Transverse colon (tissue), 4 donors: ENCODE data around the gene CHST6. TPM values are rescaled to one million over a fixed set of nuclear protein-coding genes. Genes with fewer than 3 reads are reported as not detected.

Experiments
- DNase-seq: peaks from one replicate; pipeline ENCODE4 v3.0.0-alpha.2; 2019
- H3K27ac ChIP-seq, 4 donors: fragments of 200-600 bp; sonication (generic); 2 replicates each; pipeline ENCODE4 v1.5.1; 2016 to 2018; ENCODE audit warnings: inconsistent platforms in 4 of 4
- H3K27me3 ChIP-seq: fragments of 200-600 bp; sonication (generic); 2 replicates; pipeline ENCODE4 v1.5.1; 2017; ENCODE audit warnings: inconsistent platforms
- H3K36me3 ChIP-seq, 4 donors: fragments of 200-600 bp; sonication (generic); 2 replicates each; pipeline ENCODE4 v1.5.1; 2017 to 2019; ENCODE audit warnings: inconsistent platforms in 4 of 4
- H3K4me1 ChIP-seq, 4 donors: fragments of 200-600 bp; sonication (generic); 2 replicates each; pipeline ENCODE4 v1.5.1; 2017 to 2020; ENCODE audit warnings: inconsistent platforms in 4 of 4
- H3K4me3 ChIP-seq, 4 donors: fragments of 200-600 bp; sonication (generic); 1 replicate in 1 of 4; 2 replicates in 3 of 4; pipeline versions ENCODE4 v1.5.1 to v1.6.1; 2017 to 2019; ENCODE audit warnings: inconsistent platforms in 4 of 4
- H3K9me3 ChIP-seq, 2 donors: fragments of 200-600 bp; sonication (generic); 2 replicates each; pipeline ENCODE4 v1.5.1; 2017 to 2019; ENCODE audit warnings: inconsistent platforms in 2 of 2
- EP300 ChIP-seq: sonication (generic); formaldehyde crosslinking; IDR thresholded peaks from one replicate; pipeline ENCODE4 v1.6.1; 2017; ENCODE audit warnings: antibody characterized with exemption, low read depth
- POLR2A ChIP-seq: fragments of 450-650 bp; IDR thresholded peaks from one replicate; pipeline ENCODE4 v1.6.1; 2016; ENCODE audit warnings: antibody characterized with exemption, mild to moderate bottlenecking, moderate library complexity
- POLR2AphosphoS5 ChIP-seq, 3 donors: sonication (generic); formaldehyde crosslinking; IDR thresholded peaks; one replicate each; pipeline ENCODE4 v1.6.1; 2016; ENCODE audit warnings: antibody characterized with exemption in 3 of 3
- WGBS, 2 donors: methylation state at CpG; one replicate each; pipeline ENCODE4 v1.1.5; 2018; ENCODE audit warnings: low coverage in 1 of 2; 5-methylcytosine and 5-hydroxymethylcytosine counted together
- in situ Hi-C, 4 donors: fragments of 200-750 bp; cut with MboI; loops; one replicate each; pipeline versions ENCODE4 v1.15.0 to v1.15.1; 2017; ENCODE audit warnings: low sequenced_read_pairs in 3 of 4, low pct_ligation_motif_present in 1 of 4, low pct_unique_long_range_greater_than_20kb in 1 of 4
- intact Hi-C: fragments of 100-400 bp; cut with DNase I; formaldehyde crosslinking; loops from one replicate; pipeline ENCODE4 v1.15.1; 2023; ENCODE audit warnings: low total_unique reads
- total RNA-seq, 4 donors: library from RNA; depleted of rRNA; stranded (reverse); fragments of >200 nt; gene quantifications; one replicate each; pipeline ENCODE4 v1.1.0, GENCODE V29; 2016
- TF ChIP-seq, protein P1 (sequence below), 5 experiments: fragments of 200-600 bp in 3 of 5; fragments of 450-650 bp in 2 of 5; sonication (generic) in 3 of 5; IDR thresholded peaks; 1 replicate in 2 of 5; 2 replicates in 3 of 5; pipeline ENCODE4 v1.5.1; 2016 to 2017; ENCODE audit warnings: antibody characterized with exemption in 5 of 5, inconsistent platforms in 3 of 5, mild to moderate bottlenecking in 2 of 5, moderate library complexity in 1 of 5

Gene CHST6
- total RNA-seq, 4 donors from 2014 or later, result 1.7 to 3.7 (median 2.9) TPM

DNA sequence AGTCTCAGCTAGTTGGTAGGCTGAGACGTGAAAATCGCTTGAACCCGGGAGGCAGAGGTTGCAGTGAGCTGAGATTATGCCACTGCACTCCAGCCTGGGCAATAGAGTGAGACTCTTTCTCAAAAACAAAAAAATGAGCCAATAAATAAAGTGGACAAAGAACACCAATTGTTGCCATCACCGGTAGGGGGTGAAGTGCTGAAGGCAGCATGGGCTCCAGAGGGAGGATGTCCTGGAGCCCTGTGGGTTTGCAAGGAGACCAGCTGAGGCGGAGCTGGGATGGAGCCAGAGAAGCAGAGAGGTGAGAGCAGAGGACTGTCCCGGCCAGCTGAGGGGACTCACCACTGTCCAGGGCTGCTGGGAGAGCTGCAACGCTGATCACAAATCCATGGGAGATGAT lies 13.8 kb downstream of the CHST6 start:
- 88 to 92% methylated on average over 6 to 7 of the region's 7 CpGs for whole genome bisulfite sequencing, 2 donors
- no peak for DNase-seq
- TF ChIP-seq EP300 (no peak), POLR2AphosphoS5 (IDR thresholded peaks at IDR 0.05) (no peak), POLR2A (no peak)
- TF ChIP-seq, protein P1, sequence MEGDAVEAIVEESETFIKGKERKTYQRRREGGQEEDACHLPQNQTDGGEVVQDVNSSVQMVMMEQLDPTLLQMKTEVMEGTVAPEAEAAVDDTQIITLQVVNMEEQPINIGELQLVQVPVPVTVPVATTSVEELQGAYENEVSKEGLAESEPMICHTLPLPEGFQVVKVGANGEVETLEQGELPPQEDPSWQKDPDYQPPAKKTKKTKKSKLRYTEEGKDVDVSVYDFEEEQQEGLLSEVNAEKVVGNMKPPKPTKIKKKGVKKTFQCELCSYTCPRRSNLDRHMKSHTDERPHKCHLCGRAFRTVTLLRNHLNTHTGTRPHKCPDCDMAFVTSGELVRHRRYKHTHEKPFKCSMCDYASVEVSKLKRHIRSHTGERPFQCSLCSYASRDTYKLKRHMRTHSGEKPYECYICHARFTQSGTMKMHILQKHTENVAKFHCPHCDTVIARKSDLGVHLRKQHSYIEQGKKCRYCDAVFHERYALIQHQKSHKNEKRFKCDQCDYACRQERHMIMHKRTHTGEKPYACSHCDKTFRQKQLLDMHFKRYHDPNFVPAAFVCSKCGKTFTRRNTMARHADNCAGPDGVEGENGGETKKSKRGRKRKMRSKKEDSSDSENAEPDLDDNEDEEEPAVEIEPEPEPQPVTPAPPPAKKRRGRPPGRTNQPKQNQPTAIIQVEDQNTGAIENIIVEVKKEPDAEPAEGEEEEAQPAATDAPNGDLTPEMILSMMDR (IDR thresholded peaks at IDR 0.05), result no peak
- no peak overlapping the region for H3K4me3 ChIP-seq
- H3K4me1 ChIP-seq, result peaks cover 0 to 12% (median 5%) of the 10 kb centered on the region in 4 donors
- H3K27me3 ChIP-seq, result no peaks in the 10 kb centered on the region
- in situ Hi-C loops, result loop anchor here in 3 of 4 donors (25.0 kb wide), 1 partner anchor 281 kb away; no protein-coding TSS in a partner anchor
- H3K27ac ChIP-seq, result no peak overlapping the region
- H3K36me3 ChIP-seq, result no peaks in the 10 kb centered on the region
- no peaks in the 10 kb centered on the region for H3K9me3 ChIP-seq
- intact Hi-C loops, result no loop called here

DNA sequence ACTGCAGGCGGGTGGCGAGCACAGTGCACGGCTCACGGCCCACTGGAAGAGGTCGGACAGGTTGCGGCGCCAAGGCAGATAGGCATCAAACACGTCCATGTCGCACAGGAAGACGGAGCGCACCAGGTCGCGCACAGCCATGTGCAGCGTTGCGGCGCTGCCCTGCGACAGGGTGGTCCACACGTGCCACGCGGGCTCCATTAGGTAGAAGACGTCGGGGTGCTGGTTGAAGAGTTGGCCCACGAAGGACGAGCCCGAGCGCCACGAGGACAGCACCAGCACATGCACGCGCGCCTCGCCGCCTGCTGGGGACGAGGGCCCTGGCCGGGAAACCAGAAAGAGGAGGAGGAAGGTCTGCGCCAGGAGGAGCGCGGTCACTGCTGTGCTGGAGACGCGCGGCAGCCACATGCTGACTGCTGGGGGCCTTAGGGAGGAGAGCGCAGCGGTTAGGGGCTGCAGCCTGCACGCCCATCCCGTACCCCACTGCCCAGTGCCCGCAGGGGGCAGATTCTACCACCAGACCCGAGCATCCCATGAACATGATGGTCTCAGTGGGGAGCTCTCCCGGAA lies 15.7 kb downstream of the CHST6 start:
- in situ Hi-C loops, result loop anchor here (10.0 to 25.0 kb wide), 2 partner anchors 283 to 285 kb away; no protein-coding TSS in a partner anchor
- WGBS, 2 donors, result 97% methylated on average over 47 of the region's 47 CpGs; no CpG with 5 or more reads in 1 of the 2 donors

DNA sequence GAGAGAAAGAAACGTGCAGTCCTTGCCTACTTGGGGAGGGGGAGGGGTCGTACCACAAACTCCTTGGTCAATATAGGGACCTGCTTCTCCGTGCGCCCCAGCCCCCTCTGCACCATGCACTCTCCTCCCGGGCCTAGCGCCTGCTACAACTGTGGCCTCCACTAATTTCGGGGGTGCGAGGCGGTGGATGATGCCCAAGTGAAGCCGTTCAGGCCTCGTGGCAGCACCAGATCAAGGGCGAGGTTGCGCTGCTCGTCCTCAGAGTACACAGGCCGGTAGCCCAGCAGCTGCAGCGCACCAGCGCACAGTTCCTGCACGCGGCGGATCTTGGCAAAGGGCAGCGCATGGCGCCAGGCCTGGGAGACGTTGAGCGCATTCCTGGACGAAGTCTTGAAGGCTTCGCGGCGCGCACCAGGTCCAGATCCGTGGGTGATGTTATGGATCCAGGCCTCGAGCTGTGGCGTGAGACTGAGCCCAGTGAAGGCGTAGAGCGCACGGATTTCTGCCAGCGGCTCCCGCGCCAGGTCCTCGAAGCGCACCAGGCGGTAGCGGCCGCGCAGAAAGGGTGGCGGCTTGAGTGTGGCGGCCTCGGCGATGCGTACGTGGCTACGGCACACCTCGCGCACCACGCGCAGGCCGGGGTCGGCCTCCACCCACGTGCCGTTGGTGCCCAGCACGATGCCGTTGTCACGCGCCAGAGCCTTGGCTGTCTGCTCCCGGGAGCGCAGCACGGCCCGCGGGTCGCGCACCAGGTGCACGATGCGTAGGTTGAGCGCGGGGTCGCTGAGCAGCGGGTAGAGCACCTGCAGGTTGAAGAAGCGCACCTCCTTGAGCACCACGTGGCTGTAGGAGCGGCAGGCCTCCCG lies 16.5 kb downstream of the CHST6 start:
- DNase-seq, result no peak
- WGBS, 2 donors, result 94% methylated on average over 66 of the region's 80 CpGs; no CpG with 5 or more reads in 1 of the 2 donors
- Histone ChIP-seq H3K9me3 (no peaks in the 10 kb centered on the region), H3K4me1 (no peaks in the 10 kb centered on the region), H3K36me3 (no peaks in the 10 kb centered on the region), H3K27ac (no peak overlapping the region), H3K27me3 (no peaks in the 10 kb centered on the region), H3K4me3 (no peak overlapping the region)
- TF ChIP-seq POLR2A, result no peak
- no peak for TF ChIP-seq EP300
- TF ChIP-seq, protein P1 (IDR thresholded peaks at IDR 0.05), result no peak
- no peak for TF ChIP-seq POLR2AphosphoS5 (IDR thresholded peaks at IDR 0.05)
- in situ Hi-C loops (loop anchor here (10.0 to 25.0 kb wide), 2 partner anchors 284 to 286 kb away; no protein-coding TSS in a partner anchor), intact Hi-C loops (loop anchor here (5.0 to 10.0 kb wide), 2 partner anchors 176 to 284 kb away; no protein-coding TSS in a partner anchor)

More for the DNA sequence above, 15.7 kb downstream of the CHST6 start:
- Histone ChIP-seq H3K27me3 (no peaks in the 10 kb centered on the region), H3K4me1 (no peaks in the 10 kb centered on the region), H3K9me3 (no peaks in the 10 kb centered on the region), H3K36me3 (no peaks in the 10 kb centered on the region), H3K4me3 (no peak overlapping the region), H3K27ac (no peak overlapping the region)
- intact Hi-C loops, result loop anchor here (5.0 to 10.0 kb wide), 2 partner anchors 175 to 283 kb away; no protein-coding TSS in a partner anchor
- DNase-seq, result no peak
- no peak for TF ChIP-seq EP300
- TF ChIP-seq, protein P1 (IDR thresholded peaks at IDR 0.05), result no peak
